Stimulated activated CD8-positive, alpha-beta memory T cell treated with anti-CD3 and anti-CD28 coated beads, Interleukin-7, amount 100 ng/mL, for 4 hours (primary cell): Measurements from ENCODE around the gene DNAH2.
"Not testable (repeated sequence)": the region's sequence is repeated elsewhere in the genome, so short reads cannot be mapped to it uniquely, and the experiment has no call there.

Experiments used
- DNase-seq, 2 donors: peaks; one replicate each; pipeline ENCODE4 v3.0.0-alpha.2; 2020; ENCODE audit warnings: low read depth in 2 of 2

DNAH2 gene

DNA sequence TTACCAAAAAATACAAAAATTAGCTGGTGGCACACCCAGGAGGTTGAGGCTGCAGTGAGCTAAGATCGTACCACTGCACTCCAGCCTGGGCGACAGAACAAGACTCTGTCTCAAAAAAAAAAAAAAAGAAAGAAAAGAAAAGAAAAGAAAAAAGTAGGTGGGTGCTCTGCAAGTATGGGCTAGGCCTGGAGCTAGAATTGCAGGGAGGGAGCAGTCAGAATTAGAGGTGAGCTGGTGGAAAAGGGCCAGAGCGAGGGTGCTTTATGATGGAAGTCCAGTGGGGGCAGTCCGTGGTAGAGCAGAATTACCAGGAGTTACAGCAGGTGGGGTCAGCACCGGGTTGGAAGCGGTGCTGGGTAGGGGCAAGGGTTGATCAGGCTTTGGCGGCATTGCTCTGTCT, 59.5 kb downstream of the DNAH2 start:
- DNase-seq: no peak

DNA sequence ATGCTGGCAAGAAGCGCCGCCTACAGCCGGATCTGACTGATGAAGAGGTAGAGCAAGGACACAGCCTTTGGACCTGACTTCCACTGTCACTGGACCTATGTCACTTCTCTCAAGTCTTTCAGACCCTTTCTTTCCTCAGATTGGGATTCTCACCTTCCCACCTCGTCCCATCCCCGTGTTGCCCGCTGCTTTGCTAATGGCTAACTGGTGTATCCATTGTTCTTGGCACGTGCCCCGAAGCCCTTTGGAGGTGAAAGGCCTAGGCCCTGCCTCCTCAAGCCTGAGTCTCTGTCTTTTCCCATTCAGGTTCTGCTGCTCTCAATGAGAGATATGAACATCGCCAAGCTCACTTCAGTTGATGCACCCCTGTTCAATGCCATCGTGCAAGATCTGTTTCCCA, 63.2 kb downstream of the DNAH2 start:
- DNase-seq: no peak

DNA sequence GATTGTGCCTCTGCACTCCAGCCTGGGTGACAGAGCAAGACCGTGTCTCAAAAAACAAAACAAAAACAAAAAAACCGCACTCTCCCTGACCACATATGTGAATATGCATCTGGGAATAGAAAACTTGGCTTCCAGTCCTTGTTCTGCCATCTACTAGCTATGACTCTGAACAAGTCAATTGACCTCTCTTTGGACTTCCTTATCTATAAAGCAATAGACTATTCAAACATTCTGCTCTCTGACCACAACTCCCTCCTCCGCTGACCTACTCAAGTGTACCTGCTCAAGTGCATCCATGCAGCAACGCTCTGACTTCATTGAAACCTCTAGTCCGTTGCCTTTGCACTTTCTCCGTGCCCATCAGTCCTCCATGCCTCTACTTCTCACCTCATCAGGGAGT, 63.9 kb downstream of the DNAH2 start:
- DNase-seq: no peak

DNA sequence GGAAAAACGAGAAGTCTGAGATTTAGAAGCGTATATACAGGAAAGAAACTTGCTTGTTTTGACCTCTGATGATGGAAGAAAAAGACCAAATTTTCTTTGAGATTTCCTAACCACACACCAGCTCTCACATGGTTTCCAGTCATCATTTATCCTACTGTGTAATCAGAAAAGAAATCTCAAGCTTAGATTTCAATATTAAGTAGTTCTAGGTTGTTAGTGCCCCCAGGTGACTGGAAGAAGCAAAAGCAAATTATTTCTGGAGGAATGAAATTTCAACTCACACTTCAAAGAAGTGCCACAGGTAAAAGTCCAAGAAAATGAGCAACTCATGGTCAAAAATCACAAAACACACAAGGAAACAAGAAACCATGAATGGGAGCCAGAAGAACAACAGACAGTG, 64.7 kb downstream of the DNAH2 start:
- no peak for DNase-seq

DNA sequence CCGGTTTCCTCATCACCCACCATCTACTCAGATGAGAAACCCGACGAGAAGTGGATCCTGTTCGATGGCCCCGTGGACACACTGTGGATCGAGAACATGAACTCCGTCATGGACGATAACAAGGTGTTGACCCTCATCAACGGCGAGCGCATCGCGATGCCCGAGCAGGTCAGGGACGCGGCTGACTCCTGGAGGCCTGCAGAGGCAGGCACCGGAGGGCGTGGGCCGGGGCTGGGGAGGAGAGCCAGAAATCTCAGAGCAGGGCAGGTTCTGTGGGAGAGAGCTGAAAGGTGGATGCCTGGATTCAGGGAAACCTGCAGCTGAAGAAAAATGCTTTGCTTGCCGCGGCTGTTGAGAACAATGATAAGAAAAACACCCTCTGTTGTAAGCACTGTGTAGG, 69.3 kb downstream of the DNAH2 start:
- DNase-seq: no peak

DNA sequence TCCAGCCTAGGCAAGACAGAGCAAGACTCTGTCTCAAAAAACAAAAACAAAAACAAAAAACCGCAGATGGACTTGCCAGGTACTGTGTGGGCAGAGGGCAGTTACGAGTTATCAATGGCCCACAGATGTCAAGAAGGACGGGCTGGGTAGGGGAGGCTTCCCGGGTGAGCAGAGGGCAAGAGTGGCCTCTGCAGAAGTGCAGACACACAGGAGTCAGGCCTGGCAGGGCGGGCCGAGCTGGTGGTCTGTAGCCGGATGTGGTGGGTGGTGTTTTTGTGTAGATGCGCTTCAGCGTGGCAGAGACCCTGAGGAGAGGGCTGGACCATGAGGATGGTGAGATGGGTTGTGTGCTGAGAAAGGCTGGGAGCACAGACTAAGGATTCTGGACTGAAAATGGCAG, 71.6 kb downstream of the DNAH2 start:
- DNase-seq: no peak

DNA sequence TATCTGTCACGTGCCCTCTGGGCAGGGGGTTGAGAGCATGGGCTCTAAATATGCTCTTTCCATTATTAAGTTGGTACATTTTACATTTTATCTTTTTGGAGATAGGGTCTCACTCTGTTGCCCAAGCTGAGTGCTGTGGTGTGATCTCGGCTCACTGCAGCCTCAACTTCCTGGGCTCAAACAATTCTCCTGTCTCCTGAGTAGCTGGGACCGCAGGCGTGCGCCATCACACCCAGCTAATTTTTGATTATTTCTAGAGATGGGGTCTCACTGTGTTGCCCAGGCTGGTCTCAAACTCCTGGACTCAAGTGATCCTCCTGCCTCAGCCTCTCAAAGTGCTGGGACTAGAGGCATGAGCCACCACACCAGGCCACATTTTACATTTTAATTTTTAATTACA, 72.6 kb downstream of the DNAH2 start:
- no peak for DNase-seq

DNA sequence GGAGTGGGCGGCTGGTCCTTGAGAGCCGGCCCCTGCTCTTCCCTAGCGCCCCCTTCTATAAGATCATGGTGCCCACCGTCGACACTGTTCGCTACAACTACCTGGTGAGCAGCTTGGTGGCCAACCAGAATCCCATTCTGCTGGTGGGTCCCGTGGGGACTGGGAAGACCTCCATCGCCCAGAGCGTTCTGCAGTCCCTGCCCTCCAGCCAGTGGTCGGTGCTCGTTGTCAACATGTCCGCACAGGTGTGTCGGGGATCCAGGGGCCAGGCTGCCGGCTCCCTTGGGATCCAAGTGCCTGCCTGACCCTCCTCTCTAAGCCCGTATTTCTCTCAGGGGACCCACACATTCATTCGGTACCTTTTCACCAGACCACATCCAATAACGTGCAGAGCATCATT, 75.1 kb downstream of the DNAH2 start:
- no peak for DNase-seq

DNA sequence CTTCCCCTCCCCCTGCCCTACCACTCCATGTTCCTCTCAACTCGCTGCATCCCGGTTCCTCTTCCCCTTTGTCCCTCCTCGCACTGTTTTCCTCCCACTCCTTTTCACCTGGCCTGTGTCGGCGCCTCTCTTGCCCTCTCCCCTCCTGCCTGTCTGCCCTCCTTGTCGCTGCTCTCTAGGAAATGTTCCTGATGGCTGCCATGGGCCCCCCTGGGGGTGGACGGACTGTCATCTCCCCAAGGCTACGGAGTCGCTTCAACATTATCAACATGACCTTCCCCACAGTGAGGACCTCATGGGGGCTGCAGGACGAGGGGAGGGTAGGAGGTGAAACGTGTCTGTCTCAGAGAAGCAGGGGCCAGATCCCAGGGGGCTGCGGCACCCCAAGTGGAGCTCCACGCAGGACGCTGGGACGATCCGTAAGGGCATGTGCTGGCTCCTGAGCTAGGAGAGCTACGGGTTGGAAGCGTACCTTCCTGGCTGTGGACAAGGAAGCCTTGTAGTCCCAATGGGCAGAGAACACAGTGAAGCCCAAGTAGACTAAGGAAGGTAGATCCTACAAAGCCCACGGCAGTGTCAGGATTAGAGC, 76.6 kb downstream of the DNAH2 start:
- no peak for DNase-seq

DNA sequence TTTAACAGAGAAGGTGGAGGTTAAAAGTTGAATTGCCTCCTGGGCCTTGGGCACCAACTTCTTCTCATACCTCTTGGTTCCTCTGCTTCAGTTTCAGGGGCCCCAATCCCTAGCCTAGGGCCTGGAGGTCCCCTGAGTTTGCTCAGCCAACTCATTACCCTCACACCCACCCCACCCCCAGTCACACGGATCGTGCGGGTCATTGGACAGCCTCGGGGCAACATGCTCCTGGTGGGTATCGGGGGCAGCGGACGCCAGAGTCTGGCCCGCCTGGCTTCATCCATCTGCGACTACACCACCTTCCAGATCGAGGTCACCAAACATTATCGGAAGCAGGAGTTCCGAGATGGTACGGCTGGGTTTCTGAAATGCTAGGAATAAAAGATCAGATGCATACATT, 80.4 kb downstream of the DNAH2 start:
- no peak for DNase-seq

DNA sequence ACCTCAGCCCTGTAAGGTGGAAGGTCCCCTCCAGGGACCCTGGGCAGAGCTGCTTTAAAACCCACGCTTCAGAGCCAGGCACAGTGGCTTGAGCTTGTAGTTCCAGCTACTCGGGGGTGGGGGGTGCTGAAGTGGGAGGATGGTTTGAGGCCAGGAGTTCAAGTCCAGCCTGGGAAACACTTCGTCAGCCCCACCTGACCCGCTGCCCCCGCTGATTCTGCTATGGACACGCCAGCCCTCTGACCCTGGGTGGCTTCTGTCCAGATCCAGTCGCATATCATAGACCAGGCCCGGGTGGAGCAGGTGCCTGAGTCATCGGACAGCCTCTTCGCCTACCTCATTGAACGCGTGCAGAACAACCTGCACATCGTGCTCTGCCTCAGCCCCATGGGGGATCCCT, 81.3 kb downstream of the DNAH2 start:
- no peak for DNase-seq

DNA sequence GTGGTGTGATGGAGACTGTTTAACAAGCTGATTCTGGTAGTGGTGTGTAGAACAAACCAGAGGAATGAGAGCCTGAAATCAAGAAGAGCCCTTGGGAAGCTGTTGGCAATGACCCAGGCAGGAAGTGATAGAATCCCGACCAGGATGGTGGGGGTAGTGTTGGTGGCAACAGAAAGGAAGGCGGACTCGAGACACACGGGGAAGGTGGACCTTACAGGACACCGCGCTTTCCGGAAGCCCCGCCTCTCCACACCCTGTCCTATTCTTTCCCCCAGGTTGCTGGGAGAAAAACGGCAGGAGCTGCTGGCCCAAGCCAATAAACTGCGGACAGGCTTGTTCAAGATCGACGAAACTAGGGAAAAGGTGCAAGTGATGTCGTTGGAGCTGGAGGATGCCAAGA, 86.4 kb downstream of the DNAH2 start:
- DNase-seq: no peak

DNA sequence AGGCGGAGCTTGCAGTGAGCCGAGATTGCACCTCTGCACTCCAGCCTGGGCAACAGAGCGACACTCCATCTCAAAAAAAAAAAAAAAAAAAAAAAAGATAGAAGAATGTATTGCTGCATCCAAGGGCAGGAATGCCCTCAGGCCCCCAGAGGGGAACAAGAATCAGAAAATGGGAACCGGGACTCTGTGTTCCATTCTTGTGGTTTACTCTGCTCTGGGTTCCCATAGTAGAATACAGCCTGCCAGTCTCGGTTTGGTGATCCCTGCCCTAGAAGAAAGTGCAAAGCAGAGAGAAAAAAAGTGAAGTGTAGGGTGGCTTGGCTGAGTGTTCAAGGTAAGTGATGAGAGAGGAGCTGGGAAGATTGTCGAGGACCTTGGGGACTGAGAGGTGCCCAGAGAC, 89.0 kb downstream of the DNAH2 start:
- DNase-seq: no peak

DNA sequence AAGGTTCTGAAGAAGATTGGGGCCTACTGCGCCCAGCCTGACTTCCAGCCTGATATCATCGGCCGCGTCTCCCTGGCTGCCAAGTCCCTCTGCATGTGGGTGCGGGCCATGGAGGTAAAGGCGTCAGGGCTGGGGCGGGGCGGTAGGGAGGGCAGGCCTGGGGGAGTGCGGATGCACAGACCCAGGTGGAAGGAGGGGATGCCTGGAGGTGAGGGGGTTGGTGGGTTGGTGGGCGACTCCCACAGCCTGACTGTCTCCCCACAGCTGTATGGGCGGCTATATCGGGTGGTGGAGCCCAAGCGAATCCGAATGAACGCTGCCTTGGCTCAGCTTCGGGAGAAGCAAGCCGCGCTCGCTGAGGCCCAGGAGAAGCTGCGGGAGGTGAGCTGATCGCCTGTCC, 89.7 kb downstream of the DNAH2 start:
- DNase-seq: no peak

DNA sequence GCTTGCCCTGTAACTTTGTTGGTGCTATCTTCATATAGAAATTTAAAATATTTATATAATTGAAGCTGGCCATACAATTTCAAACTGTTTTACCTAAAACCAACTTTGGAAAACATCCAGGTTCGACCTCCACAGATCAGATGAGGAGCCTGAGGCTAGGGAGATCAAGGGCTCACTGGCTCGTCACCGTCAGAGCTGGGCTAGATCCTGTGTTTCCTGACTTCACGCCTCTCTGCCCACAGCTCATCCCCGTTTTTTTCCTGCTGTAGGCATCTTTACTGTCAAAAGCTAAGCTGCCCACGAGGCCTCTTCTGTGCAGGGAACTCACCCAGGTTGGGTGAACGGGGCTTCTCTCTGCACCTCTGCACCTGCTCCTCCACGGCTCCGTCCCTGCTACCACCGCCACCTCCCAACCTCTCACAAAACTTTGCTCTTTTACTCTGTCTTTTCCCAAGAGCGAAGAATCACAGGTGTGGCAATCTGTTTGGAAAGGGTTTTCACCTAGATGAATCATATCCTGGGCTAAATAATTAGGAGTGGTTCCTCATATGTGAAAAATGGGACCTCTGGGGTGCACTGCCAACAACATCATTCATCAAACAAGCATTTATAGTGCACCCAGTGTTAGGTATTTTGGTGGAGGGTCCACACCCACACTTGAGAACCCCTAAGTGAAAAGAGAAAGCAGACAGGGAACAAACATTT, 91.7 kb downstream of the DNAH2 start:
- no peak for DNase-seq

DNA sequence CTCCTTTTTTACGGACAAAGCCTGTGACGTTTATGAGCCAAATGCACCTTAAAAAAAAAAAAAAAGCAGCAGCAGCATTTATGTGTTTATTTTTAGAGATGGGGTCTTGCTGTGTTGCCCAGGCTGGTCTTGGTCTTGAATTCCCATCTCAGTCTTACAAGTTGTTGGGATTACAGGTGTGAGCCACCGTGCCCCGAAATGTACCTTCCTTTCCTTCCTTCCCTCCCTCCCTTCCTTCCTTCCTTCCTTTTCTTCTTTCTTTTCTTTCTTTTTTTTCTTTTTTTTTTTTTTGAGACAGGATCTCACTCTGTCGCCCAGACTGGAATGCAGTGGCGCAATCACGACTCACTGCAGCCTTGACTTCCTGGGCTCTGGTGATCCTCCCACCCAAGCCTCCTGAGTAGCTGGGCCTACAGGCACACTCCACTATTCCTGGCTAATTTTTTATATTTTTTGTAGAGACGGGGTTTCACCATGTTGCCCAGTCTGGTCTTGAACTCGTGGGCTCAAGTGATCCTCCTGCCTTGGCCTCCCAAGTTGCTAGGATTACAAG, 92.3 kb downstream of the DNAH2 start:
- DNase-seq: not testable (repeated sequence)

DNA sequence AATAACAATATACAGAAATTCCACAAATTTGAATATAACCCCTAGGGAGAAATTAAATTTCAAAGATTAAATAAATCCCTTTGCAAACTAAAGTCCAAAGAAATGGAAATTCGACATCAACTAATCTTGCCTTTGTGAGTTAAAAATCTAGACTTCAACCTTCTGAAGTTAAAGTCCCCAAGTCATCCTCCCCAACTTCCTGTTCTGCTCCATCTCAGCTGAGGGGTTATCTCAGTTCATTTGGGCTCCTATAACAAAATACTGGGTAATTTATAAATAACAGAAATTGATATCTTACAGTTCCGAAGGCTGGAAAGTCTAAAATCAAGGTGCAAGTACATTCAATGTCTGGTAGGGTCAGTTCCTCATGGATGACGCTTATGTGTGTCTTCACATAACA, 93.7 kb downstream of the DNAH2 start:
- no peak for DNase-seq

DNA sequence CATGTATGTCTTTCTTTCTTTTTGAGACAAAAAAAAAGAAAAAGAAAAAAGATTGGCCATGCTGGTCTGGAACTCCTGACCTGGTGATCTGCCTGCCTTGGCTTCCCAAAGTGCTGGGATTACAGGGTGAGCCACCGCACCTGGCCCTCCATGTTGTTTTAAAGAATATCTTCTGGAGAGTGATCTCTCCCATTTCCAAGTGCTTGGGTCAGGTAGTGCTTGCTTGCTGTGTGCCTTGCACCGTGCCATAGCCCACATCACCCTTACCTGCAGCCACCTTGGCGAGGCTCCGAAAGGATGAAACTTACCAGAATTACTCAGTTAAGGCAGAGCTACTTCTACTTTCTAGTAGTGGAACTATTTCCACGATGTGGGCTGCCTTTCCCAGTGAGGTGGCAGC, 97.4 kb downstream of the DNAH2 start:
- no peak for DNase-seq

DNA sequence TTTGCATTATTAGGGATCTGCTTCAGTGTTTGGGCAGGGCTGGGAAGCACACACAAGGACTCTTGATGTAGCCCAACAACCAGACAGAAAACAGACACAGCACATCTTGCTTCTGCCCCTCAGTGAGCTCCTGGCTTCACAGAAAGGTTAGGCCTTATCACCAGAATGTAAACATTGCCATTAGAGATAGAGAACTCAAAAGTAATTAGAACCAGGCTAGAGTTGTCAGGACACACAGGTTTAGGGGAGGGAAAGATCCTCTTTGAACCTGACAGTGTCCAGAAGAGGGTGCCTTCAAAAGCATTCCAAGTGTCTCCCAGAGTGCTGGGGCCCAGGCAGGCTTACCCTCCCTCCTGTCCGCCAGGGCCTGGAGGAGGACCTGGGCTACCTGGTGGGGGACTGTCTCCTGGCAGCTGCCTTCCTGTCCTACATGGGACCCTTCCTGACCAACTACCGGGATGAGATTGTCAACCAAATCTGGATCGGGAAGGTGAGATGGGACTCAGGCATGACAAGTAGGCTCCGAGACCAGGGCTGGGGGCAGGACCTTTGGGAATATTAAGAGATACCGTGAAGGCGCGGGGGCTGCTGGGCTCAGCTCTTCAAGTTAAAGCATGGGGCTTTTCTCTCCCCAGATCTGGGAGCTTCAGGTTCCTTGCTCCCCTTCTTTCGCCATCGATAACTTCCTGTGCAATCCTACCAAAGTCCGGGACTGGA, 99.5 kb downstream of the DNAH2 start:
- no peak for DNase-seq

DNA sequence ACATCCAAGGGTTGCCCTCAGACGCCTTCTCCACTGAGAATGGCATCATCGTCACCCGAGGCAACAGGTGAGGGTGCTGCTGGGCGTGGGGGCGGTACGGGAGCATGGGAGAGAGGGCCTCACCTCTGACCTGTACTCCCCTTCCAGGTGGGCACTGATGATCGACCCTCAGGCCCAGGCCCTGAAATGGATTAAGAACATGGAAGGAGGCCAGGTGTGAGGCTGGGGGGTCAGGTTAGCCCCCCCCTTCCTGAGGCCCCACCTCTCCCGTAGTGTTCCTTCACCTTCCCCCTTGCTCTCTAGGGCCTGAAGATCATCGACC, 100.1 kb downstream of the DNAH2 start:
- DNase-seq: no peak

DNA sequence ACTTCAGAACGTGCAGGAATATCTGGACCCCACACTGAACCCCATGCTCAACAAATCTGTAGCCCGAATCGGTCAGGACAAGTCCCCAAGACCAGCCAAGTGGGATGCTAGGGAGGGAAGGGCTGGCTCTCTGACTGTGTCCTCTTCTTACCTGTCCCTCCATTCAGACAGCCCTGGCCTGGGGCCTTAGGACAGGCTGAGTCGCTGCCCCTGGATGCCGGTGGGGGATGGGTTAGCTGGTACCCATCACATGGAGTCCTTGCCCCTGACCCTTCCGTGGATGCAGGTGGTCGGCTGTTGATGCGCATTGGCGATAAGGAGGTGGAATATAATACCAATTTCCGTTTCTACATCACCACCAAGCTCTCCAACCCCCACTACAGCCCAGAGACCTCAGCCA, 100.5 kb downstream of the DNAH2 start:
- no peak for DNase-seq

DNA sequence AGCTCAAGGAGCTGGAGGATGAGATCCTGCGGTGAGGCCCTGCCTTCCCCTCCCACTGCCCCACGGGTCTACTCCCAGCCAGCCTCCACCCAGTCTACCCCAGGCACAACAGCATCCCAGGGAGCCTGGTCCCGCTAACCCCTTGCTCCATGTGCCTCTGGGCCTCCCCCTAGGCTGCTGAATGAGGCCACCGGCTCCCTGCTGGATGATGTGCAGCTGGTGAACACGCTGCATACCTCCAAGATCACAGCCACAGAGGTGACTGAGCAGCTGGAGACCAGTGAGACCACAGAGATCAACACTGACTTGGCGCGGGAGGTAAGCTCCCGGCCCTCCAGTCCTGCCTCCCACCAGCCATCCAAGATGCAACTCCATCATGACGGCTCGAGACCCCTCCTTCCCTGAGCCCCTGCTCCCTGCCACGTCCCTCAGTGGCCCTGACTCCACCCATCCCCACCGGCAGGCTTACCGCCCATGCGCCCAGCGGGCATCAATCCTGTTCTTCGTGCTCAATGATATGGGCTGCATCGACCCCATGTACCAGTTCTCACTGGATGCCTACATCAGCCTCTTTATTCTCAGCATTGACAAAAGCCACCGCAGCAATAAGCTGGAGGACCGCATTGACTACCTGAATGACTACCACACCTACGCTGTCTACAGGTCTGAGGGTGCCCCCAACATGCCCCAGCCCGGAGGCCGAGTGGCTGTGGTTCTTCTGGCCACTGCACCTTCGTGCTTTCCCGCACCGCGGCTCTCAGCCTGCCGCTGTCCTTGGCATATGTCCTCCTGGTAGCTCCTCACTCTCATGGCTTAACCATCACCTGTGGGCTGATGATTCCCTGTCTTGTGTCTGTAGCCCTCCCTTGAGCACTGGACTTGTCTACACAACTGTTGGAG, 101.5 kb downstream of the DNAH2 start:
- no peak for DNase-seq
